Endothelial cell of umbilical vein (primary cell): Measurements from ENCODE around the gene XPNPEP1. TPM values are rescaled to one million over a fixed set of nuclear protein-coding genes. Genes with fewer than 3 reads are reported as not detected.

ENCODE experiments used
- BruUV-seq: library from RNA; stranded (reverse); fragments of 400-500 nt; replicated peaks from 2 replicates; lab custom pipeline; 2021; lab: Mats Ljungman, UMichigan
- CTCF ChIA-PET: fragments of 300-600, 350-600 bp; sonication (Branson Sonifier 250); formaldehyde crosslinking; loops from one replicate; lab custom pipeline; 2021; ENCODE audit warnings: antibody characterized with exemption, inconsistent platforms; lab: Charles Lee
- POLR2A ChIA-PET: fragments of 300-600, 350-600 bp; sonication (Branson Sonifier 250); formaldehyde crosslinking; loops from one replicate; lab custom pipeline; 2021; ENCODE audit warnings: antibody characterized with exemption, inconsistent platforms; lab: Charles Lee
- DNase-seq: peaks from one replicate; pipeline ENCODE4 v3.0.0-alpha.2; 2011; ENCODE audit warnings: low read depth, low spot score
- FAIRE-seq: peaks from 2 replicates; lab custom pipeline; 2011; peaks lifted over from hg19 to GRCh38; lab: Jason Lieb, UNC
- H2AFZ ChIP-seq: 2 replicates; pipeline ENCODE4 v1.6.0; 2012; ENCODE audit warnings: low read depth, low read length, control low read depth, inconsistent platforms
- H3K27ac ChIP-seq: 2 replicates; pipeline ENCODE4 v1.5.1; 2011; ENCODE audit warnings: low read depth, mild to moderate bottlenecking, control low read depth, low read length, moderate library complexity; ENCODE audit not compliant: insufficient read depth
- H3K27me3 ChIP-seq, 2 experiments: 2 replicates each; pipeline versions ENCODE4 v1.6.0 to v1.6.1; 2011; ENCODE audit warnings: low read length in 2 of 2, mixed read lengths in 1 of 2; ENCODE audit not compliant: control insufficient read depth in 2 of 2, insufficient read depth in 2 of 2
- H3K36me3 ChIP-seq, 2 experiments: 2 replicates in 1 of 2; 3 replicates in 1 of 2; pipeline ENCODE4 v1.5.1; 2011; ENCODE audit warnings: low read length in 2 of 2, mild to moderate bottlenecking in 1 of 2, moderate library complexity in 1 of 2; ENCODE audit not compliant: control insufficient read depth in 2 of 2, insufficient read depth in 2 of 2; ENCODE audit errors: extremely low read depth in 1 of 2
- H3K4me1 ChIP-seq: 3 replicates; pipeline ENCODE4 v1.5.1; 2011; ENCODE audit warnings: mild to moderate bottlenecking, low read length; ENCODE audit not compliant: control insufficient read depth, insufficient read depth; ENCODE audit errors: extremely low read depth
- H3K4me2 ChIP-seq: 2 replicates; pipeline ENCODE4 v1.6.1; 2011; ENCODE audit warnings: low read length, control low read depth, mixed read lengths; ENCODE audit not compliant: insufficient read depth
- H3K4me3 ChIP-seq, 3 experiments: fragments of 200-600 bp in 1 of 3; sonication (generic), shearing (Covaris generic) in 1 of 3; replicated peaks in 1 of 3; 2 replicates each; pipeline ENCODE4 v1.5.1; 2011 to 2016; ENCODE audit warnings: control low read depth in 3 of 3, low read length in 3 of 3, mild to moderate bottlenecking in 2 of 3, inconsistent platforms in 1 of 3, low read depth in 1 of 3, moderate library complexity in 1 of 3; ENCODE audit not compliant: insufficient read depth in 1 of 3
- H3K79me2 ChIP-seq: 2 replicates; pipeline ENCODE4 v1.6.0; 2012; ENCODE audit warnings: low read length, inconsistent platforms; ENCODE audit not compliant: control insufficient read depth, insufficient read depth
- H3K9ac ChIP-seq: replicated peaks from 2 replicates; pipeline ENCODE3; 2011; ENCODE audit warnings: low read length, control low read depth; ENCODE audit not compliant: insufficient read depth; ENCODE audit errors: extremely low read depth
- H3K9me1 ChIP-seq: replicated peaks from 3 replicates; pipeline ENCODE4 v1.6.0; 2011; ENCODE audit warnings: mild to moderate bottlenecking, low read length; ENCODE audit not compliant: control insufficient read depth, insufficient read depth; ENCODE audit errors: extremely low read depth
- H3K9me3 ChIP-seq: replicated peaks from 2 replicates; pipeline ENCODE4 v1.5.1; 2012; ENCODE audit warnings: low read length, inconsistent platforms; ENCODE audit not compliant: control insufficient read depth, insufficient read depth
- H4K20me1 ChIP-seq: replicated peaks from 2 replicates; pipeline ENCODE3; 2011; ENCODE audit warnings: mild to moderate bottlenecking, low read length; ENCODE audit not compliant: control insufficient read depth, insufficient read depth; ENCODE audit errors: extremely low read depth
- EZH2 ChIP-seq: IDR thresholded peaks from 2 replicates; pipeline ENCODE4 v1.6.1; 2012; ENCODE audit warnings: borderline replicate concordance, low read depth, mild to moderate bottlenecking, moderate library complexity, low read length, inconsistent platforms; ENCODE audit not compliant: severe bottlenecking
- FOS ChIP-seq: IDR thresholded peaks from 2 replicates; pipeline ENCODE4 v1.6.1; 2011; ENCODE audit warnings: mild to moderate bottlenecking, low read length, moderate library complexity, borderline replicate concordance; ENCODE audit not compliant: insufficient read depth
- GATA2 ChIP-seq: IDR thresholded peaks from 2 replicates; pipeline ENCODE4 v1.7.0; 2011; ENCODE audit warnings: low read depth, mild to moderate bottlenecking, moderate library complexity, mixed read lengths, low read length; ENCODE audit not compliant: insufficient read length, insufficient read depth
- JUN ChIP-seq: IDR thresholded peaks from 2 replicates; pipeline ENCODE4 v1.6.1; 2011; ENCODE audit warnings: borderline replicate concordance, low read depth; ENCODE audit not compliant: insufficient read length, insufficient read depth
- MYC ChIP-seq: IDR thresholded peaks from one replicate; pipeline ENCODE4 v1.6.1; 2011; ENCODE audit warnings: mild to moderate bottlenecking, low read depth, low read length
- POLR2A ChIP-seq: IDR thresholded peaks from 2 replicates; pipeline ENCODE4 v1.6.1; 2012; ENCODE audit warnings: low read depth, mild to moderate bottlenecking, control low read depth, low read length
- POLR2AphosphoS5 ChIP-seq: IDR thresholded peaks from 2 replicates; pipeline ENCODE4 v1.6.1; 2012; ENCODE audit warnings: low read depth, mild to moderate bottlenecking, control low read depth, low read length, moderate library complexity; ENCODE audit not compliant: insufficient read depth
- dilution Hi-C: fragments of 300-500 bp; cut with MboI; formaldehyde crosslinking; loops from one replicate; pipeline ENCODE4 v1.15.0; 2019; ENCODE audit warnings: low sequenced_read_pairs; ENCODE audit not compliant: extremely low pct_ligation_motif_present
- intact Hi-C: fragments of 100-400 bp; cut with micrococcal nuclease; formaldehyde crosslinking; loops from one replicate; pipeline ENCODE4 v1.10.0; 2022
- polyA plus RNA-seq, 4 experiments: library from polyadenylated mRNA; depleted of rRNA in 3 of 4; stranded (reverse) in 3 of 4; unstranded in 1 of 4; fragments of >200 nt; gene quantifications; 2 replicates each; pipeline versions ENCODE4 v1.2.1 to v1.2.3, GENCODE V29; 2011 to 2012; ENCODE audit warnings: missing spikeins in 1 of 4
- total RNA-seq: library from RNA; stranded (reverse); gene quantifications from 2 replicates; pipeline ENCODE4 v1.2.3, GENCODE V29; 2021
- TF ChIP-seq, protein P1 (sequence below): IDR thresholded peaks from 2 replicates; pipeline ENCODE4 v1.6.1; 2011; ENCODE audit not compliant: insufficient read depth, insufficient read length
- TF ChIP-seq, protein P2 (sequence below), 2 donors: IDR thresholded peaks; 1 replicate in 1 of 2; 2 replicates in 1 of 2; pipeline ENCODE4 v1.5.1; 2011; ENCODE audit warnings: low read length in 2 of 2, mild to moderate bottlenecking in 2 of 2, moderate library complexity in 2 of 2, control low read depth in 1 of 2, inconsistent platforms in 1 of 2, low read depth in 1 of 2; ENCODE audit not compliant: insufficient read depth in 1 of 2; ENCODE audit errors: extremely low read depth in 1 of 2

Gene XPNPEP1
- total and polyA plus RNA-seq, 2 donors (not counting 3 experiments of a cell fraction or from before 2014, with no cell fraction given) = 81.1 to 245 TPM

DNA sequence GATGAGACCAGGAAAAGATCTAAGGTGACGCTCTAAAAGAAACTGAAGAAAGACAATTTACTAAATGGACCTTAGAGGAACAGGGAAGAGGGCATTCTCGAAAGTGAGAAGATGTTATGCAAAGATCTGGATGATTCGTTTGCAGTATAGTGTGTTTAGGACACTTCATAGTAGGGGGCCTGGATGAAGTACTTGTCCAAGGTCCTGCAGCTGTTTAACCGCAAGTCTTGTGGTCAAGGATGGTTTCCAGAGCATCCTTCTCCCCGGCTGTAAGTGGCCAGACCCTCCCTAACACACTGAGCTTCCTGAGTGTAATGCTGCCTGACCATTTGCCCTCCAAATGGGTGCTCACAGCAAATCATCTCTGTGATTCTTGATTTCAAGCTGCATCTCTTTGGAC lies 101.6 kb downstream of the XPNPEP1 start:
- intact Hi-C loops = no loop called here
- Histone ChIP-seq H3K27ac (no peak overlapping the region), H3K4me2 (no peak overlapping the region), H2AFZ (no peak overlapping the region), H4K20me1 (no peaks in the 10 kb centered on the region), H3K9me1 (no peaks in the 10 kb centered on the region), H3K79me2 (no peaks in the 10 kb centered on the region), H3K27me3 (no peaks in the 10 kb centered on the region), H3K9me3 (no peaks in the 10 kb centered on the region), H3K4me3 (no peak overlapping the region), H3K36me3 (no peaks in the 10 kb centered on the region), H3K4me1 (no peaks in the 10 kb centered on the region), H3K9ac (no peak overlapping the region)
- BruUV-seq = no TSS peak
- ChIA-PET CTCF (no interaction called here), POLR2A (no interaction called here)
- DNase-seq = no peak
- dilution Hi-C loops = no loop called here
- FAIRE-seq = no peak
- TF ChIP-seq GATA2 = no peak
- TF ChIP-seq POLR2AphosphoS5 = no peak
- TF ChIP-seq, protein P1, sequence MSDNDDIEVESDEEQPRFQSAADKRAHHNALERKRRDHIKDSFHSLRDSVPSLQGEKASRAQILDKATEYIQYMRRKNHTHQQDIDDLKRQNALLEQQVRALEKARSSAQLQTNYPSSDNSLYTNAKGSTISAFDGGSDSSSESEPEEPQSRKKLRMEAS = no peak

DNA sequence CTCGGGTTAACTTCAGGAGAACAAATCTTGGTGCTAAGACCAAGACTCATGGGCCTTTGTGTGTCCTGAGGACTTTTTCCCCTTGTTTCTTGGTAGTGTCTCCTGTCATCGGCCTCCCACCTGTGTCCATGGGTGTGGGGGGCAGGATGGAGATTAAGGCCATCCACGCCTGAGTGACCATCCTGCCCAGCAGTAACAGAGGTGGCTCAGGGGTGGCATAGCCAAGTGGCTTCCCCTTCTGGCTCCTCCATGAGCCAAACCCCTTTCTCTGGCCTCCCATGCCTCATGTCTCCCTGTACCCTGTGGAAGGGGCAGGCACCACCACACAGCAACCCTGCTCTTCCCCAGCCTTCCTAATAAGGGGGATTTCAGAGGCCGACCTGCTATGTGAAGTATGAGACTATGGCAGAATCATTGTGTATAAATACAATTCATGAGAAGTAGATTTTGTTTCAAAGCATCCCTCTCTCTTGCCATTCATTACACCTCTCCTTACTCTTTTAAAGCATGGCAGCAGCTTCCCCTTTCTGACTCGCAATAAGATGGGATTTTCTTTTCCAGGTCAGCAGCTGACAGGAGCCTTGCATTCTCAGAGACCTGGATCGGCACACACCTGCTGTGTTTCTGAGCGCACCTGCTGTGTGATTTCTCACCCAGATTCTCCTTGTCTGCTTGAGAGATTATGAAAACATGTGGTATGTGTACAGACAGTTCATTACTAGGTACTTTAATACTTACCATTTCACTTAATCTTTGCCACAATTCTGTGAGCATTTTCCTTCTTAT lies 102.5 kb downstream of the XPNPEP1 start:
- ChIA-PET CTCF (no interaction called here), POLR2A (no interaction called here)
- H3K4me3 ChIP-seq = no peak overlapping the region
- no peaks in the 10 kb centered on the region for H3K9me3 ChIP-seq
- intact Hi-C loops (no loop called here), dilution Hi-C loops (no loop called here)
- H3K27ac ChIP-seq = no peak overlapping the region
- FAIRE-seq (no peak), DNase-seq (no peak)
- BruUV-seq = no TSS peak
- H4K20me1 ChIP-seq = no peaks in the 10 kb centered on the region
- no peaks in the 10 kb centered on the region for H3K4me1 ChIP-seq
- H3K27me3 ChIP-seq = no peaks in the 10 kb centered on the region
- H3K79me2 ChIP-seq = no peaks in the 10 kb centered on the region
- no peak overlapping the region for H3K9ac ChIP-seq
- no peaks in the 10 kb centered on the region for H3K36me3 ChIP-seq
- no peak for TF ChIP-seq EZH2
- TF ChIP-seq POLR2A = no peak
- TF ChIP-seq, protein P2, sequence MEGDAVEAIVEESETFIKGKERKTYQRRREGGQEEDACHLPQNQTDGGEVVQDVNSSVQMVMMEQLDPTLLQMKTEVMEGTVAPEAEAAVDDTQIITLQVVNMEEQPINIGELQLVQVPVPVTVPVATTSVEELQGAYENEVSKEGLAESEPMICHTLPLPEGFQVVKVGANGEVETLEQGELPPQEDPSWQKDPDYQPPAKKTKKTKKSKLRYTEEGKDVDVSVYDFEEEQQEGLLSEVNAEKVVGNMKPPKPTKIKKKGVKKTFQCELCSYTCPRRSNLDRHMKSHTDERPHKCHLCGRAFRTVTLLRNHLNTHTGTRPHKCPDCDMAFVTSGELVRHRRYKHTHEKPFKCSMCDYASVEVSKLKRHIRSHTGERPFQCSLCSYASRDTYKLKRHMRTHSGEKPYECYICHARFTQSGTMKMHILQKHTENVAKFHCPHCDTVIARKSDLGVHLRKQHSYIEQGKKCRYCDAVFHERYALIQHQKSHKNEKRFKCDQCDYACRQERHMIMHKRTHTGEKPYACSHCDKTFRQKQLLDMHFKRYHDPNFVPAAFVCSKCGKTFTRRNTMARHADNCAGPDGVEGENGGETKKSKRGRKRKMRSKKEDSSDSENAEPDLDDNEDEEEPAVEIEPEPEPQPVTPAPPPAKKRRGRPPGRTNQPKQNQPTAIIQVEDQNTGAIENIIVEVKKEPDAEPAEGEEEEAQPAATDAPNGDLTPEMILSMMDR (IDR thresholded peaks at IDR 0.05; ENCODE audit: extremely low read depth in 1 of 2, insufficient read depth in 1 of 2, low read depth in 1 of 2, low read length in 2 of 2) = no peak
- no peak for TF ChIP-seq GATA2
- no peak for TF ChIP-seq MYC
- no peak for TF ChIP-seq JUN
- no peak for TF ChIP-seq FOS
- TF ChIP-seq, protein P1 = no peak
- TF ChIP-seq POLR2AphosphoS5 = no peak
- H3K9me1 ChIP-seq = no peaks in the 10 kb centered on the region
- H2AFZ ChIP-seq = no peak overlapping the region
- no peak overlapping the region for H3K4me2 ChIP-seq
